Measurements from ENCODE around the gene SCLT1. TPM values are rescaled to one million over a fixed set of nuclear protein-coding genes. Genes with fewer than 3 reads are reported as not detected.

SCLT1 gene
- total and polyA plus RNA-seq, 12 donors: 0.97 to 16.6 (median 7.9) TPM

- Histone ChIP-seq H3K4me3 (no peak overlapping the region), H3K36me3 (replicated peaks in 1 of 2) (no peaks in the 10 kb centered on the region), H3K4me1 (replicated peaks in 1 of 2) (no peaks in the 10 kb centered on the region), H3K9me3 (replicated peaks in 1 of 3) (no peaks in the 10 kb centered on the region), H3K27me3 (no peaks in the 10 kb centered on the region), H3K27ac (no peak overlapping the region)
- TF ChIP-seq POLR2A (IDR thresholded peaks at IDR 0.05): no peak
- no peak for TF ChIP-seq CTCF (IDR thresholded peaks at IDR 0.05)
- no peak for DNase-seq
- WGBS, 4 donors: 67 to 88% (median 87%) methylated on average over 1 of the region's 1 CpG
- intact Hi-C loops (cut with DNase I): no loop called here
These were observed 186.8 kb downstream of the SCLT1 start for GRCh38 chr4:128906581-128906980.

- WGBS, 4 donors: 86 to 93% (median 89%) methylated on average over 3 of the region's 3 CpGs
- Histone ChIP-seq H3K27ac (no peak overlapping the region), H3K27me3 (no peaks in the 10 kb centered on the region), H3K4me1 (replicated peaks in 1 of 2) (no peaks in the 10 kb centered on the region), H3K9me3 (replicated peaks in 1 of 3) (no peaks in the 10 kb centered on the region), H3K36me3 (replicated peaks in 1 of 2) (no peaks in the 10 kb centered on the region), H3K4me3 (no peak overlapping the region)
- intact Hi-C loops (cut with DNase I): no loop called here
- DNase-seq: no peak
- TF ChIP-seq CTCF (IDR thresholded peaks at IDR 0.05) (no peak), POLR2A (IDR thresholded peaks at IDR 0.05) (no peak)
These were observed 188.5 kb downstream of the SCLT1 start for GRCh38 chr4:128904821-128905220.

- Histone ChIP-seq H3K9me3 (replicated peaks in 1 of 3) (no peaks in the 10 kb centered on the region), H3K27ac (no peak overlapping the region), H3K27me3 (no peaks in the 10 kb centered on the region), H3K4me1 (replicated peaks in 1 of 2) (no peaks in the 10 kb centered on the region), H3K4me3 (no peak overlapping the region), H3K36me3 (replicated peaks in 1 of 2) (no peaks in the 10 kb centered on the region)
- no peak for TF ChIP-seq CTCF (IDR thresholded peaks at IDR 0.05)
- no peak for TF ChIP-seq POLR2A (IDR thresholded peaks at IDR 0.05)
- intact Hi-C loops (cut with DNase I): no loop called here
- WGBS, 4 donors: 77 to 87% (median 81%) methylated on average over 4 of the region's 4 CpGs
- no peak for DNase-seq
These were observed 212.7 kb downstream of the SCLT1 start for GRCh38 chr4:128880662-128881061.

- TF ChIP-seq POLR2A (IDR thresholded peaks at IDR 0.05): no peak
- TF ChIP-seq CTCF (IDR thresholded peaks at IDR 0.05): no peak
- intact Hi-C loops (cut with DNase I): no loop called here
- Histone ChIP-seq H3K36me3 (replicated peaks in 1 of 2) (no peaks in the 10 kb centered on the region), H3K9me3 (replicated peaks in 1 of 3) (no peaks in the 10 kb centered on the region), H3K4me1 (replicated peaks in 1 of 2) (no peaks in the 10 kb centered on the region), H3K4me3 (no peak overlapping the region), H3K27ac (no peak overlapping the region), H3K27me3 (no peaks in the 10 kb centered on the region)
- WGBS, 4 donors: 77 to 87% (median 81%) methylated on average over 2 of the region's 2 CpGs
- no peak for DNase-seq
These were observed 213.4 kb downstream of the SCLT1 start for GRCh38 chr4:128879971-128880370.
